H1 (cell line): ENCODE data around the gene TSHZ2. TPM values are rescaled to one million over a fixed set of nuclear protein-coding genes. Genes with fewer than 3 reads are reported as not detected.

Experiments used
- CTCF ChIA-PET: fragments of 300-600 bp; sonication (Branson Sonifier 250); formaldehyde crosslinking; loops from one replicate; lab custom pipeline; 2021; ENCODE audit not compliant: partially characterized antibody; lab: Charles Lee
- POLR2A ChIA-PET: fragments of 300-600 bp; sonication (Branson Sonifier 250); formaldehyde crosslinking; loops from one replicate; lab custom pipeline; 2021; ENCODE audit warnings: inconsistent platforms; ENCODE audit not compliant: partially characterized antibody; lab: Charles Lee
- DNase-seq, 2 experiments: peaks; one replicate each; pipeline versions ENCODE4 v3.0.0 to v3.0.0-alpha.2; 2010 to 2022; ENCODE audit warnings: low spot score in 2 of 2, low read depth in 1 of 2, mixed read lengths in 1 of 2
- FAIRE-seq: peaks from 2 replicates; lab custom pipeline; 2011; peaks lifted over from hg19 to GRCh38; lab: Jason Lieb, UNC
- H2AFZ ChIP-seq: 2 replicates; pipeline ENCODE4 v1.8.1; 2012; ENCODE audit warnings: low read length, inconsistent platforms
- H2AK5ac ChIP-seq: 2 replicates; pipeline ENCODE4 v1.6.1; 2013; ENCODE audit warnings: low read depth, low read length
- H2BK120ac ChIP-seq: replicated peaks from 2 replicates; pipeline ENCODE3; 2013; ENCODE audit warnings: low read depth, low read length, inconsistent platforms
- H2BK12ac ChIP-seq: 2 replicates; pipeline ENCODE4 v1.6.1; 2013; ENCODE audit warnings: low read depth, low read length
- H2BK15ac ChIP-seq: 2 replicates; pipeline ENCODE4 v1.6.1; 2013; ENCODE audit warnings: low read length
- H2BK20ac ChIP-seq: 2 replicates; pipeline ENCODE4 v1.6.1; 2013; ENCODE audit warnings: low read length
- H2BK5ac ChIP-seq: 2 replicates; pipeline ENCODE4 v1.6.1; 2013; ENCODE audit warnings: low read depth, low read length
- H3K14ac ChIP-seq: 2 replicates; pipeline ENCODE4 v1.6.1; 2013; ENCODE audit warnings: inconsistent platforms; ENCODE audit not compliant: insufficient read length
- H3K18ac ChIP-seq: 2 replicates; pipeline ENCODE4 v1.6.1; 2013; ENCODE audit warnings: low read length; ENCODE audit errors: extremely low read depth
- H3K23ac ChIP-seq: 2 replicates; pipeline ENCODE4 v1.6.1; 2013; ENCODE audit warnings: inconsistent platforms; ENCODE audit not compliant: insufficient read length
- H3K23me2 ChIP-seq: 2 replicates; pipeline ENCODE4 v1.6.1; 2013; ENCODE audit warnings: low read depth, low read length
- H3K27ac ChIP-seq: 2 replicates; pipeline ENCODE4 v1.6.1; 2011; ENCODE audit warnings: low read depth, low read length, inconsistent platforms
- H3K27me3 ChIP-seq, 4 experiments: replicated peaks in 1 of 4; 1 replicate in 1 of 4; 2 replicates in 3 of 4; pipeline versions ENCODE4 v1.6.1 to v1.8.1; 2011 to 2013; ENCODE audit warnings: low read length in 3 of 4, mild to moderate bottlenecking in 3 of 4, inconsistent platforms in 2 of 4, mixed read lengths in 2 of 4, moderate library complexity in 1 of 4; ENCODE audit not compliant: control insufficient read depth in 3 of 4, insufficient read depth in 3 of 4; ENCODE audit errors: extremely low read depth in 1 of 4
- H3K36me3 ChIP-seq, 4 experiments: 2 replicates each; pipeline versions ENCODE4 v1.6.1 to v1.8.1; 2011 to 2013; ENCODE audit warnings: mild to moderate bottlenecking in 4 of 4, low read length in 3 of 4, moderate library complexity in 2 of 4, control low read depth in 1 of 4, inconsistent platforms in 1 of 4; ENCODE audit not compliant: insufficient read depth in 4 of 4, control insufficient read depth in 2 of 4
- H3K4ac ChIP-seq: replicated peaks from 2 replicates; pipeline ENCODE3; 2013; ENCODE audit warnings: low read length, low read depth, mixed read lengths, inconsistent platforms; ENCODE audit not compliant: insufficient read length
- H3K4me1 ChIP-seq, 4 experiments: replicated peaks in 1 of 4; 1 replicate in 1 of 4; 2 replicates in 3 of 4; pipeline versions ENCODE4 v1.6.1 to v1.8.1; 2011 to 2013; ENCODE audit warnings: low read length in 3 of 4, inconsistent platforms in 2 of 4, mixed read lengths in 1 of 4; ENCODE audit not compliant: insufficient read depth in 4 of 4, control insufficient read depth in 3 of 4
- H3K4me2 ChIP-seq, 2 experiments: 2 replicates each; pipeline versions ENCODE4 v1.6.1 to v1.8.1; 2011 to 2013; ENCODE audit warnings: low read depth in 2 of 2, low read length in 2 of 2, control low read depth in 1 of 2, inconsistent platforms in 1 of 2, mild to moderate bottlenecking in 1 of 2; ENCODE audit not compliant: insufficient read depth in 1 of 2
- H3K4me3 ChIP-seq, 4 experiments: fragments of 200-600, 300-600 bp in 1 of 4; sonication (generic), shearing (Covaris generic), sonication (Bioruptor Twin) in 1 of 4; 2 replicates each; pipeline versions ENCODE4 v1.5.1 to v1.8.1; 2011 to 2016; ENCODE audit warnings: low read length in 4 of 4, low read depth in 3 of 4, control low read depth in 2 of 4, inconsistent platforms in 2 of 4, mild to moderate bottlenecking in 2 of 4, mixed read lengths in 1 of 4, moderate library complexity in 1 of 4; ENCODE audit not compliant: insufficient read depth in 2 of 4; ENCODE audit errors: extremely low read depth in 1 of 4
- H3K56ac ChIP-seq: replicated peaks from 2 replicates; pipeline ENCODE3; 2013; ENCODE audit warnings: low read depth, mild to moderate bottlenecking, mixed read lengths, low read length, inconsistent platforms; ENCODE audit not compliant: insufficient read length
- H3K79me1 ChIP-seq: 2 replicates; pipeline ENCODE4 v1.6.1; 2013; ENCODE audit warnings: low read depth, low read length, control low read depth
- H3K79me2 ChIP-seq, 2 experiments: 2 replicates each; pipeline versions ENCODE4 v1.6.1 to v1.8.1; 2012 to 2013; ENCODE audit warnings: low read length in 2 of 2, mild to moderate bottlenecking in 2 of 2, inconsistent platforms in 1 of 2; ENCODE audit not compliant: insufficient read depth in 2 of 2, control insufficient read depth in 1 of 2
- H3K9ac ChIP-seq, 4 experiments: replicated peaks in 1 of 4; 1 replicate in 1 of 4; 2 replicates in 3 of 4; pipeline versions ENCODE4 v1.6.1 to v1.8.1; 2011 to 2013; ENCODE audit warnings: low read depth in 3 of 4, low read length in 3 of 4, control low read depth in 2 of 4, mild to moderate bottlenecking in 2 of 4, moderate library complexity in 2 of 4, inconsistent platforms in 1 of 4; ENCODE audit errors: extremely low read depth in 1 of 4
- H3K9me3 ChIP-seq, 2 experiments: 2 replicates each; pipeline versions ENCODE4 v1.6.1 to v1.8.1; 2012 to 2013; ENCODE audit warnings: mild to moderate bottlenecking in 2 of 2, moderate library complexity in 2 of 2, control low read depth in 1 of 2, inconsistent platforms in 1 of 2, low read depth in 1 of 2, low read length in 1 of 2, mixed read lengths in 1 of 2; ENCODE audit not compliant: insufficient read depth in 2 of 2
- H4K20me1 ChIP-seq, 2 experiments: replicated peaks in 1 of 2; 2 replicates each; pipeline versions ENCODE3 to v1.8.1; 2011 to 2013; ENCODE audit warnings: inconsistent platforms in 2 of 2, low read length in 2 of 2, mild to moderate bottlenecking in 1 of 2; ENCODE audit not compliant: insufficient read depth in 2 of 2, control insufficient read depth in 1 of 2
- H4K5ac ChIP-seq: 2 replicates; pipeline ENCODE4 v1.6.1; 2013; ENCODE audit warnings: low read length, low read depth, mixed read lengths, inconsistent platforms; ENCODE audit not compliant: insufficient read length
- H4K8ac ChIP-seq: 2 replicates; pipeline ENCODE4 v1.8.0; 2013; ENCODE audit warnings: mild to moderate bottlenecking, moderate library complexity, low read length, inconsistent platforms; ENCODE audit not compliant: insufficient read depth; ENCODE audit errors: extremely low read depth
- H4K91ac ChIP-seq: replicated peaks from 2 replicates; pipeline ENCODE3; 2013; ENCODE audit warnings: low read length, mixed read lengths, inconsistent platforms; ENCODE audit not compliant: insufficient read length
- ATF2 ChIP-seq: IDR thresholded peaks from 2 replicates; pipeline ENCODE4 v1.6.1; 2012; ENCODE audit warnings: low read length, inconsistent platforms
- BRCA1 ChIP-seq: IDR thresholded peaks from 2 replicates; pipeline ENCODE4 v1.6.1; 2012; ENCODE audit warnings: low read depth, low read length, improper control_type of control experiment
- SP1 ChIP-seq: IDR thresholded peaks from 2 replicates; pipeline ENCODE4 v1.6.1; 2011; ENCODE audit warnings: low read depth, low read length
- TCF12 ChIP-seq: IDR thresholded peaks from 2 replicates; pipeline ENCODE4 v1.6.1; 2011; ENCODE audit warnings: low read depth, mild to moderate bottlenecking, low read length
- WGBS, 2 experiments: shearing (Covaris generic) in 1 of 2; methylation state at CpG; one replicate each; pipeline versions ENCODE4 v1.1.6 to v1.1.7; 2013 to 2015; ENCODE audit warnings: low lambda C conversion rate in 2 of 2, mixed read lengths in 2 of 2, inconsistent platforms in 1 of 2, low coverage in 1 of 2, missing lambda C conversion rate in 1 of 2; ENCODE audit not compliant: insufficient replicate concordance in 2 of 2, insufficient coverage in 1 of 2, insufficient read length in 1 of 2; ENCODE audit errors: extremely low coverage in 1 of 2, missing lambda C conversion rate in 1 of 2; 5-methylcytosine and 5-hydroxymethylcytosine counted together
- polyA plus RNA-seq, 7 experiments: library from polyadenylated mRNA; depleted of rRNA in 3 of 7; stranded (reverse) in 5 of 7; unstranded in 2 of 7; fragments of >200 nt in 5 of 7; fragments of 200-250 nt in 2 of 7; gene quantifications; 1 replicate in 5 of 7; 2 replicates in 1 of 7; 4 replicates in 1 of 7; pipeline versions ENCODE4 v1.2.1 to v1.2.3, GENCODE V29; 2011 to 2013; ENCODE audit warnings: missing spikeins in 2 of 7, mixed read lengths in 2 of 7
- total RNA-seq: library from RNA; stranded (reverse); fragmentation: NEBNext Ultra II Directional; extraction: Animal tissue kit (Norgen Biotek cat#: 25700); gene quantifications from 2 replicates; pipeline ENCODE4 v1.2.1, GENCODE V29; 2021

TSHZ2 gene
- total and polyA plus RNA-seq, 2 of the 8 experiments (the other 6 are each of a cell fraction or from before 2014, with no cell fraction given), result 0.14 to 0.30 TPM

GRCh38 chr20:53122853-53123252, 150.7 kb downstream of the TSHZ2 start:
- Histone ChIP-seq H4K91ac (no peak overlapping the region), H3K56ac (no peak overlapping the region), H3K4me2 (no peak overlapping the region), H3K18ac (no peak overlapping the region), H2AFZ (no peak overlapping the region), H3K9ac (no peak overlapping the region), H2BK120ac (no peak overlapping the region), H3K9me3 (no peaks in the 10 kb centered on the region), H2BK5ac (no peak overlapping the region), H2BK15ac (no peak overlapping the region), H2BK12ac (no peak overlapping the region), H3K27ac (no peak overlapping the region), H3K27me3 (no peaks in the 10 kb centered on the region), H3K4me1 (peaks cover 0 to 8% (median 1%) of the 10 kb centered on the region in 4 experiments; a peak in 2 of 7 replicates), H2AK5ac (no peak overlapping the region), H4K8ac (no peak overlapping the region), H3K23ac (no peak overlapping the region), H3K4me3 (no peak overlapping the region), H3K4ac (no peak overlapping the region), H3K79me2 (no peaks in the 10 kb centered on the region), H3K23me2 (no peaks in the 10 kb centered on the region), H2BK20ac (no peak overlapping the region), H3K79me1 (no peaks in the 10 kb centered on the region), H3K36me3 (no peaks in the 10 kb centered on the region), H4K20me1 (no peaks in the 10 kb centered on the region), H3K14ac (no peak overlapping the region), H4K5ac (no peak overlapping the region)
- DNase-seq, result no peak
- ChIA-PET POLR2A (no interaction called here), CTCF (interaction anchor here (0.7 to 1.6 kb wide), 2 partner anchors 86 to 697 kb away, joined by 3 read pairs; no protein-coding TSS in a partner anchor)
- FAIRE-seq, result no peak
- WGBS, 2 experiments, result 91% methylated on average over 4 of the region's 4 CpGs; no CpG with 5 or more reads in 1 of the 2 experiments
- no peak for TF ChIP-seq ATF2
- no peak for TF ChIP-seq TCF12
- TF ChIP-seq SP1, result no peak
- no peak for TF ChIP-seq BRCA1
